ENCODE data around the gene TUBG1.

Gene TUBG1

DNA sequence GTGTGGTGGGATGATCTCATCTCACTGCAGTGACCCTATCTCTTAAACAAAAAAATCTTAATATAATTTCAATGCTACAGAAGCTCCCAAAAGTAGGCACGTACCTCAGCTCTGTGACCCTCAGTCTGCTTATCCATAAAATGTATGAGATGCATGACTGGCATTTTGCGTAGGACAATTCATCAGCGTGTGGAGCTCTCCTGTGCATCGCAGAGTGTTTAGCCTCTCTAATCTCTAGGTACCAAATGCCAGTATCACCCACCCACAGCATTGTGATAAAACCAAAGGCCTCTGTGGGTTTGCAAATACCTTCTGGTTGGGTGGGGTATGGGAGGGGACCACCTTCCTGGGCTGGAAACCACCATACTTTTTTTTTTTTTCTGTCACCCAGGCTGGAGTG, 30.6 kb downstream of the TUBG1 start:
- Histone ChIP-seq H3K4me3 (ENCODE audit: low read length) (no peak overlapping the region), H3K9me3 (replicated peaks; ENCODE audit: insufficient read depth, low read length) (no peaks in the 10 kb centered on the region), H3K9ac (ENCODE audit: low read length) (no peak overlapping the region), H3K4me1 (ENCODE audit: low read length) (0 out of 2 replicates have a peak, but pooled peaks cover 5% of the 10 kb centered on the region), H3F3A (ENCODE audit: insufficient read depth, low read length) (no peaks in the 10 kb centered on the region), H3K79me2 (ENCODE audit: low read length) (no peaks in the 10 kb centered on the region), H3K9me2 (replicated peaks; ENCODE audit: insufficient read depth, low read length) (no peaks in the 10 kb centered on the region), H3K27me3 (replicated peaks; ENCODE audit: insufficient read depth, low read length) (no peaks in the 10 kb centered on the region), H2AFZ (ENCODE audit: low read length) (no peak overlapping the region), H4K20me1 (ENCODE audit: insufficient read depth, low read length) (no peaks in the 10 kb centered on the region), H3K4me2 (ENCODE audit: low read depth, low read length) (no peak overlapping the region), H3K27ac (ENCODE audit: low read length) (no peak overlapping the region), H3K36me3 (replicated peaks; ENCODE audit: insufficient read depth, low read length) (no peaks in the 10 kb centered on the region)
- TF ChIP-seq, protein P1, sequence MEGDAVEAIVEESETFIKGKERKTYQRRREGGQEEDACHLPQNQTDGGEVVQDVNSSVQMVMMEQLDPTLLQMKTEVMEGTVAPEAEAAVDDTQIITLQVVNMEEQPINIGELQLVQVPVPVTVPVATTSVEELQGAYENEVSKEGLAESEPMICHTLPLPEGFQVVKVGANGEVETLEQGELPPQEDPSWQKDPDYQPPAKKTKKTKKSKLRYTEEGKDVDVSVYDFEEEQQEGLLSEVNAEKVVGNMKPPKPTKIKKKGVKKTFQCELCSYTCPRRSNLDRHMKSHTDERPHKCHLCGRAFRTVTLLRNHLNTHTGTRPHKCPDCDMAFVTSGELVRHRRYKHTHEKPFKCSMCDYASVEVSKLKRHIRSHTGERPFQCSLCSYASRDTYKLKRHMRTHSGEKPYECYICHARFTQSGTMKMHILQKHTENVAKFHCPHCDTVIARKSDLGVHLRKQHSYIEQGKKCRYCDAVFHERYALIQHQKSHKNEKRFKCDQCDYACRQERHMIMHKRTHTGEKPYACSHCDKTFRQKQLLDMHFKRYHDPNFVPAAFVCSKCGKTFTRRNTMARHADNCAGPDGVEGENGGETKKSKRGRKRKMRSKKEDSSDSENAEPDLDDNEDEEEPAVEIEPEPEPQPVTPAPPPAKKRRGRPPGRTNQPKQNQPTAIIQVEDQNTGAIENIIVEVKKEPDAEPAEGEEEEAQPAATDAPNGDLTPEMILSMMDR (IDR thresholded peaks at IDR 0.05; ENCODE audit: low read length) = no peak
- TF ChIP-seq EZH2phosphoT487 (IDR thresholded peaks at IDR 0.05; ENCODE audit: low read length) = no peak
- no peak for TF ChIP-seq EZH2 (optimal IDR thresholded peaks at IDR 0.05; ENCODE audit: low read depth, low read length)
- no peak for DNase-seq

DNA sequence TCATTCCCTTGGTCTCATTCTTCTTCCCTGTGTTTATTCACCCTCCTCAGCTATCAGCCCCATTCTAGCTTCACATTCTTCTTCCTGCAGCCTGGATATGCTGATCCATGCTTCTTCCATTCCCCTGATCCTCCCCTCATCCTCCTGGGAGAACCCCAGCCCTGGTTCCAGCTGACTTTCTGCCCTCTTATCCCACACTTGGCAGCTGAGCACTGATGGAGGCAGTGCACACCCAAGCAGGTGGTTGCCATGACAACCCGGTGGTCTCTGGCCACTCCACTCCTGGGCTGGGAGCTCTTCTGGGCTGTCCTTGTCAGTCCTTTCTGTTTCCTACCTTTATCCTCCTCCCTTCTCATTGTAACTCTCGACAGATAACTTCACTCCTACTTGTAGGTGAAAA, 32.9 kb downstream of the TUBG1 start:
- H3K36me3 ChIP-seq (replicated peaks; ENCODE audit: insufficient read depth, low read length) = no peaks in the 10 kb centered on the region
- no peaks in the 10 kb centered on the region for H4K20me1 ChIP-seq (ENCODE audit: insufficient read depth, low read length)
- H3K79me2 ChIP-seq (ENCODE audit: low read length) = no peaks in the 10 kb centered on the region
- H3K9ac ChIP-seq (ENCODE audit: low read length) = no peak overlapping the region
- H3K4me2 ChIP-seq (ENCODE audit: low read depth, low read length) = no peak overlapping the region
- H3K9me3 ChIP-seq (replicated peaks; ENCODE audit: insufficient read depth, low read length) = no peaks in the 10 kb centered on the region
- no peak overlapping the region for H3K27ac ChIP-seq (ENCODE audit: low read length)
- no peak overlapping the region for H3K4me3 ChIP-seq (ENCODE audit: low read length)
- no peaks in the 10 kb centered on the region for H3K9me2 ChIP-seq (replicated peaks; ENCODE audit: insufficient read depth, low read length)
- H2AFZ ChIP-seq (ENCODE audit: low read length) = no peak overlapping the region
- H3K4me1 ChIP-seq (ENCODE audit: low read length) = 0 out of 2 replicates have a peak, but pooled peaks cover 5% of the 10 kb centered on the region
- no peaks in the 10 kb centered on the region for H3K27me3 ChIP-seq (replicated peaks; ENCODE audit: insufficient read depth, low read length)
- no peak for DNase-seq
- H3F3A ChIP-seq (ENCODE audit: insufficient read depth, low read length) = no peaks in the 10 kb centered on the region
- no peak for TF ChIP-seq EZH2 (optimal IDR thresholded peaks at IDR 0.05; ENCODE audit: low read depth, low read length)
- TF ChIP-seq, protein P1 (IDR thresholded peaks at IDR 0.05; ENCODE audit: low read length) = no peak
- no peak for TF ChIP-seq EZH2phosphoT487 (IDR thresholded peaks at IDR 0.05; ENCODE audit: low read length)

DNA sequence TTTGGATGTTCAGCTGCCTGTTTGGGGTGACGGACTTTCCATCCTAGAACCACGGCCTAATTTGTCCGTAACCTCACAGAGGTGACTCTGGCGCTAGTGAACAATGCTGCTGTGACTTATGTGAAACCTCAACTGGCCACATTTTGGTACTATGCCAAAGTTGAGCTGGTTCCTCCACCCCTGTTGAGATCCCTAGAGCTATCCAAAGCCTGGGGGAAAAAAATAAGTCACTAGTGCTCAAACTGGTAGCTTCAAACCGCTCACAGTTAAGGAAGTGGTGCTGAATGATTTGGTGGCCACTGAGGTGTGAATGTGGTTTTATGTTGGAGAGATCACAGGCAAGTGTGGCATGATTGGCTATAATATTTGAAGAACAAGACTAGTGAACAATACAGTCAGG, 38.3 kb downstream of the TUBG1 start:
- no peaks in the 10 kb centered on the region for H3K79me2 ChIP-seq (ENCODE audit: low read length)
- no peak overlapping the region for H3K4me2 ChIP-seq (ENCODE audit: low read depth, low read length)
- no peaks in the 10 kb centered on the region for H3K9me3 ChIP-seq (replicated peaks; ENCODE audit: insufficient read depth, low read length)
- H3K36me3 ChIP-seq (replicated peaks; ENCODE audit: insufficient read depth, low read length) = no peaks in the 10 kb centered on the region
- H3K9ac ChIP-seq (ENCODE audit: low read length) = no peak overlapping the region
- no peaks in the 10 kb centered on the region for H3F3A ChIP-seq (ENCODE audit: insufficient read depth, low read length)
- DNase-seq = no peak
- no peak overlapping the region for H3K27ac ChIP-seq (ENCODE audit: low read length)
- no peaks in the 10 kb centered on the region for H3K27me3 ChIP-seq (replicated peaks; ENCODE audit: insufficient read depth, low read length)
- H3K4me3 ChIP-seq (ENCODE audit: low read length) = no peak overlapping the region
- no peaks in the 10 kb centered on the region for H3K9me2 ChIP-seq (replicated peaks; ENCODE audit: insufficient read depth, low read length)
- H2AFZ ChIP-seq (ENCODE audit: low read length) = no peak overlapping the region
- TF ChIP-seq EZH2phosphoT487 (IDR thresholded peaks at IDR 0.05; ENCODE audit: low read length) (no peak), EZH2 (optimal IDR thresholded peaks at IDR 0.05; ENCODE audit: low read depth, low read length) (no peak)
- TF ChIP-seq, protein P1 (IDR thresholded peaks at IDR 0.05; ENCODE audit: low read length) = no peak
- 0 out of 2 replicates have a peak, but pooled peaks cover under 1% of the 10 kb centered on the region for H3K4me1 ChIP-seq (ENCODE audit: low read length)
- H4K20me1 ChIP-seq (ENCODE audit: insufficient read depth, low read length) = no peaks in the 10 kb centered on the region

Measured in MM.1S (cell line).